ENCODE results near the gene CAMK2A.

Gene CAMK2A

DNA sequence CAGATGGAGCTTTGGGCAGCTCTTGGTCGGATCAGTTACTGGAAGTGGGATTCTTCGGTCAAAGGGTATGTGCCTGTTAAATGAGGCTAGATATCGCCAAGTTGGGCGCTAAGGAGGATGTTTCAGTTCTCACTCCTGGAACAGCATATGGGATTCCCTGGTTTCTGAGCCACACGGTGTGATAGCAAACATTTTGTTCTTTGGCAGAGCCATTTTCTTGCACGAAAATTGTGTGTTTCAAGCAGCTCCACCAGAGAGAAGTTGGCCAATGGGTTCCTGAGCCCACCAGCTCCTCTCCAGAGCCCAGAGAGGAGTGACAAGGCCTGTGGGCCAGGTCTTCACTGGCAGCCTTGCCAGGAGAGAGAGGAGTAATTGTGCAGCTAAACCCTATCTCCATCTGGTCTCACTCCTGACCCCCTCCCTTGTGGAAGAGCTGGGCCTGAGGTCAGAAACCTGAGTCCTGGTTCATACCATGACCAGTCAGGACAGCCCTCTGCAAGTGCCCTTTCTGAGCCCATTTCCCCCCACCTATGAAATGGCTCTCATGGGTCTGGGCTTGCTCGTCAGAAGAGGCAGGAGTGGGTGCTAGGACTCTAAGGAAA, 110.5 kb downstream of the CAMK2A start:
- no peaks in the 10 kb centered on the region for H3K36me3 Mint-ChIP-seq
- DNase-seq (no peak), ATAC-seq (replicated peaks) (no peak)
- no peaks in the 10 kb centered on the region for H3K9me3 Mint-ChIP-seq
- no peak overlapping the region for H3K27ac Mint-ChIP-seq
- peaks cover 5 to 30% of the 10 kb centered on the region in 2 donors for H3K27me3 Mint-ChIP-seq
- H3K4me1 Mint-ChIP-seq, result no peaks in the 10 kb centered on the region
- no peak overlapping the region for H3K4me3 Mint-ChIP-seq

DNA sequence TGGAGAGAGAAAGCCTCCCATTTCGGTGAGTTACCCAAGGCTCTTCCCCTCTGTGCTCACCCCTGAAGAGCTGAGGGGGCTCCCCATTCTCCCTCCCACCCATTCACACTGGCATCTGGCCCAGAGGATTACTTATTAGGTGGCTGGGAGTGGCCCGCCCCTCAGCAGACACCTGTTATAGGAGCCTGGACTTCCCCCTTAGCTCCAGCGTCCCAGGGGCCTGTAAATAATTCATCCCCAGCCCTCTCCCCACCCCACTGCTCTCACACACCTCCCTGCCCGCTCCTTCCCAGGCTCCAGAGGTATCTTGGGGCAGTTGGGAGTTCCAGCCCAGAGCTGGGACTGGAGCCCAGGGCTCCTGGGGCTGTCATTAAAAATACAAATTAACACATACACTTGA, 111.3 kb downstream of the CAMK2A start:
- no peak for DNase-seq
- Mint-ChIP-seq H3K27me3 (peaks cover 12 to 38% of the 10 kb centered on the region in 2 donors), H3K27ac (no peak overlapping the region), H3K36me3 (no peaks in the 10 kb centered on the region), H3K9me3 (no peaks in the 10 kb centered on the region), H3K4me3 (no peak overlapping the region), H3K4me1 (no peaks in the 10 kb centered on the region)
- ATAC-seq (replicated peaks), result no peak

DNA sequence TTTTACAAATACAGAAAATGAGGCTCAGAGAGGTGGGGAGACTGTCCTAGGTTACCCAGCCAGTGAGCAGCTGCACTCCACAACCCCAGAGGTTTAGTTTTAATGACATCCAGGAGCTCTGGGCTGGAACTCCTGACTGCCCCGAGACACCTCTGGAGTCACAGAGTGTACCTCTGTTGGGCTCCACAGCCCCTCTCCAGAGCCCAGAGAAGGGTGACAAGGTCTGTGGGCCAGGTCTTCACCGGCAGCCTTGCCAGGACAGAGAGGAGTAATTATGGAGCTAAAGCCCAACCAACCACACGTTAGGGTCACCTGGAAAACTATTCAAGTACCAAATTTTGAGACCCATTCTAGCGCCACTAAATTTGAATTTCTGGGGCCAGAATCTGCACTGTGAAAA, 111.9 kb downstream of the CAMK2A start:
- H3K27me3 Mint-ChIP-seq, result peaks cover 14 to 36% of the 10 kb centered on the region in 2 donors
- H3K4me3 Mint-ChIP-seq, result no peak overlapping the region
- H3K27ac Mint-ChIP-seq, result no peak overlapping the region
- no peak for DNase-seq
- H3K9me3 Mint-ChIP-seq, result no peaks in the 10 kb centered on the region
- no peaks in the 10 kb centered on the region for H3K4me1 Mint-ChIP-seq
- H3K36me3 Mint-ChIP-seq, result no peaks in the 10 kb centered on the region
- no peak for ATAC-seq (replicated peaks)

DNA sequence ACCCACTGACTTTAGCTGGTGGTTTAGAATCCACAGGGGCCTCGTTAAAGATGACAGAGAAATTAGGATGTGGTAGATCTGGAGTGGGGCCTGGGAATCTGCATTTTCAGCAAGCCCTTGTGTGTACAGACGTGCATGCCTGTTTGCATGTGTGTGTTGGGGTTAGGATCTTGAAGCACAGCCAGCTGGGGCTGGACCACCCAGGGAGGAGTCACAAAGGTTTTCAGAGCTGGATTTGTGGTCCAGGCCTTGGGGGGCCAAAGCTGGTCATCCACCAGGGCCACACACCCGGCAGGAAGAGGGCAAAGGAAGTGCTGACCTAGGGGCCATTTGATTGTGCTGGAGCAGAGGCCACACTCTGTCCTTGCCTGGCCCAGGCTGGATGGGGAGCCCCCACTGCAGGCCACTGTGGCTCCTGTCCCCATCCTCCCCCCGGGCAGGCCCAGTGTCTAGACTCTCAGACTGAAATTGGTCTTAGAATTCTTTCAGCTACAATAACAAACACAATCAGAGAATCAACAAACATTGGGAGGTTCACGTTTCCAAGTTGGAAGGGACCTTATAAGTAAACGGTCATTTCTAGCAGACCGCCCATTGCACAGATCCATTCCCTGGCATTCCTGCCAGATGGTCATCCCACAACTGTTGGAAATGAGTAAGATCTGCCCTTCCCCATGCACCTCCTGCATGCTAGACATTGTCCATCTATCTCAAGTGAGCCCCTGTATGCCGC, 112.7 kb downstream of the CAMK2A start:
- Mint-ChIP-seq H3K27ac (no peak overlapping the region), H3K27me3 (peaks cover 21 to 41% of the 10 kb centered on the region in 2 donors), H3K4me3 (no peak overlapping the region)

GRCh38 chr5:150175536-150175935, 114.0 kb downstream of the CAMK2A start:
- DNase-seq (no peak), ATAC-seq (replicated peaks) (peak in 1 of 2 donors; percentile 36)
- Mint-ChIP-seq H3K4me3 (no peak overlapping the region), H3K4me1 (no peaks in the 10 kb centered on the region), H3K27me3 (peaks cover 30 to 39% of the 10 kb centered on the region in 2 donors), H3K9me3 (no peaks in the 10 kb centered on the region), H3K36me3 (no peaks in the 10 kb centered on the region), H3K27ac (no peak overlapping the region)

More for the DNA sequence above, 112.7 kb downstream of the CAMK2A start:
- DNase-seq, result no peak
- Mint-ChIP-seq H3K36me3 (no peaks in the 10 kb centered on the region), H3K9me3 (no peaks in the 10 kb centered on the region), H3K4me1 (no peaks in the 10 kb centered on the region)
- no peak for ATAC-seq (replicated peaks)

DNA sequence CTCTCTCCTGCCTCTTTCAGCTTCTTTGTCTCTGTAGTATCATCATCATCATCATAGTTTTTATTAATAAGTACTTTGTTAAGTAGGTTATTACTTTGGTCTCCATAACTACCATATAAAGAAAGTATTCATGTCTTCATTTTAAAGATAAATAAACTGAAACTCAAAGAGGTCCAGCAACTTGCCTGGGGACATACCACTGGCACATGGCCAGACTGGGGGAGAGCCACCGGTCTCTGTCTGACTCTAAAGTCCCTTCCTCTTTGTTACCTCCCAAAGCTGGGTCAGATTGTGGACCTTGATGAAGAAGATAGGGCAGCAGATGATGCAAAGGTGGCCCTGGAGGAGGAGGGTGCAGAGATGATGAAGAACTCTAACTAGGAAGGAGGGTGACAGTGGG, 114.5 kb downstream of the CAMK2A start:
- peaks cover 33 to 43% of the 10 kb centered on the region in 2 donors for H3K27me3 Mint-ChIP-seq
- no peaks in the 10 kb centered on the region for H3K9me3 Mint-ChIP-seq
- no peaks in the 10 kb centered on the region for H3K36me3 Mint-ChIP-seq
- no peak overlapping the region for H3K4me3 Mint-ChIP-seq
- no peaks in the 10 kb centered on the region for H3K4me1 Mint-ChIP-seq
- no peak overlapping the region for H3K27ac Mint-ChIP-seq
- DNase-seq (no peak), ATAC-seq (replicated peaks) (no peak)

GRCh38 chr5:150174285-150174684, 115.3 kb downstream of the CAMK2A start:
- Mint-ChIP-seq H3K9me3 (no peaks in the 10 kb centered on the region), H3K4me1 (no peaks in the 10 kb centered on the region), H3K27ac (no peak overlapping the region), H3K4me3 (no peak overlapping the region), H3K36me3 (no peaks in the 10 kb centered on the region), H3K27me3 (peaks cover 36 to 51% of the 10 kb centered on the region in 2 donors)
- DNase-seq, result no peak
- ATAC-seq (replicated peaks), result no peak

DNA sequence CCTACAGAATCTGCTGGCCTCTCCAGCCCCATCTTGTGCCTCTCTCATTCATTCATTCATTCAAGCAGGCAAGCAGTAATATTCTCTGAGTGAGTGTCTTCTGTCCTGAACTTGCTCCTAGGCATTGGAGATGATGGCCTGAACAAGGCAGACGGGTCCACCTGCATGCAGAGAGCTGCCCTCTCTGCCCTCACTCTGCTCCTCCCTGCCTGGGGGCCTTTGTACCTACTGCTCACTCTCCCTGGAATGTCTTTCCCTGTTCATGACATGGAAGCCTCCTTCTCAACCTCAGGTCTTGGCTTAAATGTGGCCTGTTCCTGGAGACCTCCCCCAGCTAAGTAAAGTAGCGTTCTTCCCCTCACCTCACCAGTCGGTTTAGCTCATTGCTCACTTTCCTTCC, 116.4 kb downstream of the CAMK2A start:
- H3K4me3 Mint-ChIP-seq, result no peak overlapping the region
- DNase-seq, result no peak
- no peak overlapping the region for H3K27ac Mint-ChIP-seq
- no peaks in the 10 kb centered on the region for H3K4me1 Mint-ChIP-seq
- H3K27me3 Mint-ChIP-seq, result peaks cover 44 to 62% of the 10 kb centered on the region in 2 donors
- H3K36me3 Mint-ChIP-seq, result no peaks in the 10 kb centered on the region
- no peak for ATAC-seq (replicated peaks)
- H3K9me3 Mint-ChIP-seq, result no peaks in the 10 kb centered on the region

DNA sequence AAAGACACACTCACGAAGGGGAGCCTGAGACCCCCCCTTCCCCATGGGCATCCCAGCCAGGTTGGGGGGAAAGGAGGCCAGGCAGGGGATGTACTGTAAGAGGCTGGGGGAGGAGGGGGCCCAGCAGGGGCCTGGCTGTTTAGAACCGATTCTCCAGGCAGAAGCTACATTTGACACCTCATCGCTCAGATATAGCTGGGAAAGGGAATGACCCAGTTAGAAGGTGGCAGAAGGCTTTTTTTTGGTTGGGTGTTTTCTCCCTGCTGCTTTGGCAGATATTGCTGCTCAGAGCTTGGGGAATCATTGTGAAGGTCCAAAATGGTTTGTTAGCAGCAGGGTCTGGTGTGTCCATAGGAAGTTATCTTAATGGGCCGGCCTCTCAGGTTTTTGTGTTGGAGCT, 117.0 kb downstream of the CAMK2A start:
- Mint-ChIP-seq H3K27ac (no peak overlapping the region), H3K9me3 (no peaks in the 10 kb centered on the region), H3K27me3 (peaks cover 50 to 68% of the 10 kb centered on the region in 2 donors), H3K4me3 (no peak overlapping the region), H3K36me3 (no peaks in the 10 kb centered on the region), H3K4me1 (peaks cover 0 to 1% of the 10 kb centered on the region in 2 donors)
- no peak for DNase-seq
- ATAC-seq (replicated peaks), result no peak

- no peak for ATAC-seq (replicated peaks)
These were observed 117.4 kb downstream of the CAMK2A start for GRCh38 chr5:150172145-150172544.

More at GRCh38 chr5:150172145-150172544, 117.4 kb downstream of the CAMK2A start:
- no peaks in the 10 kb centered on the region for H3K36me3 Mint-ChIP-seq
- H3K27me3 Mint-ChIP-seq, result peaks cover 53 to 71% of the 10 kb centered on the region in 2 donors
- no peaks in the 10 kb centered on the region for H3K9me3 Mint-ChIP-seq
- H3K4me3 Mint-ChIP-seq, result no peak overlapping the region
- no peak for DNase-seq
- H3K4me1 Mint-ChIP-seq, result peaks cover 0 to 3% of the 10 kb centered on the region in 2 donors
- no peak overlapping the region for H3K27ac Mint-ChIP-seq
